GM12865 (cell line): Measurements from ENCODE around the gene SFXN1.

Experiments
- DNase-seq: peaks from one replicate; pipeline ENCODE4 v3.0.0; 2010; ENCODE audit warnings: low read depth
- H3K4me3 ChIP-seq: 2 replicates; pipeline ENCODE4 v1.5.1; 2011; ENCODE audit warnings: mild to moderate bottlenecking, low read depth, low read length, control low read depth
- CTCF ChIP-seq: IDR thresholded peaks from 2 replicates; pipeline ENCODE4 v1.5.1; 2011; ENCODE audit warnings: low read length, control low read depth, low read depth, inconsistent platforms; ENCODE audit not compliant: insufficient read depth; ENCODE audit errors: missing control alignments

The SFXN1 gene

DNA sequence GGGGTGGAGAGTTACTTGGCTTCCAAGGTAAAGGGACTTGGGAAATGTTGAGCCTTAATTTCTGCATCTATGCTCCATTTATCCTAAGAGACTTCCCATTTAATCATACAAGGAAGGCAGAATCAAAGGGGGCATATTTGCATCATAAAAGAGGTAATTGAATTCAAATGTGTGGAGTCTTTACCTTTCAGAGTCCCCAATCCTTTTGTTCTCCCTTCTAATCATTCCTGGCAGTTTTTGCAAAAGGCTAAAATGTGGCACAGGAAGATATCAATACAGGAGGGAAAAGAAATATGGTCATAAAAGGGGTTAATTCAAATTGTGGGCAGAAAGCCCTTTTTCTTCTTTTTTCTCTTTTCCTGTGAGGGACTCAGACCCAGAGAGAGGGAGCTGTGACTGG lies 69.5 kb downstream of the SFXN1 start:
- no peak for DNase-seq
- no peak for TF ChIP-seq CTCF
- H3K4me3 ChIP-seq = no peak overlapping the region

DNA sequence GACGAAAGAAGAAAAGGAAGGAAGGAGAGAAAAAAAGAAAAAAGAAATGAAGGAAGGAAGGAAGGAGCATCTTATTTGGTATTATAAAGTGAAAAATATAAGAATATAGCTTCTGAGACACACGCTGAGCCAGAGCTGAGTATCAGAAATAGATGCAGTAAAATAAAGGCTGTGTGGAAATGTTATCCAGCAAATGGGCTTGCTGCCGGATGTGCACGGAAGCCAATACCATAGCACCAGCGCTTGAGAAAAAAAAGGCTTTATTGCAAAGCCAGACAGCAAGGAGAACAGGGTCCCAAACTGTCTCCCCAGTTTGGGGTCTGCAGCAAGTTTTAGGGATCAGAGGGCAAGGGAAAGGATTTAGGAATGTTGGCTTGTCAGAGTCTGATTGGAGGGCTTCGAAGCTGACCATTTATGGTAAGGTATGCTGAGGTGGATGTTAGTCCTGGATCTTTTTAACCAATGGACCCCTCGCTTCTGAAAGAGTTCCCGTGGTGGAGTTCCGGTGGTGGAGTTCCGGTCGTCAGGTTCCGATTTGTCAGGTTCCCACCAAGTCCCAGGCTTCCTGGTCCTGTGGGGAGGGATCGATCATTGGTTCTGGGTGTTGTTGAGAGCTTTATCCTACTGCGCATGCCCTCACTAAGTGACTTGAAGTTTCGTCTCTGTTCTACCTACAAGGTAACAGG lies 70.4 kb downstream of the SFXN1 start:
- TF ChIP-seq CTCF = no peak
- no peak for DNase-seq
- H3K4me3 ChIP-seq = no peak overlapping the region

GRCh38 chr5:175550055-175550805 lies 71.9 kb downstream of the SFXN1 start:
- no peak overlapping the region for H3K4me3 ChIP-seq
- TF ChIP-seq CTCF = no peak
- DNase-seq = no peak

GRCh38 chr5:175551266-175551665 lies 72.9 kb downstream of the SFXN1 start:
- no peak for TF ChIP-seq CTCF
- H3K4me3 ChIP-seq = no peak overlapping the region
- no peak for DNase-seq

- no peak for TF ChIP-seq CTCF
- DNase-seq = no peak
- H3K4me3 ChIP-seq = no peak overlapping the region
Observed at GRCh38 chr5:175554296-175554695, 75.9 kb downstream of the SFXN1 start.

GRCh38 chr5:175555168-175555785 lies 76.9 kb downstream of the SFXN1 start:
- H3K4me3 ChIP-seq = no peak overlapping the region
- DNase-seq = no peak

More at GRCh38 chr5:175555168-175555785, 76.9 kb downstream of the SFXN1 start:
- TF ChIP-seq CTCF = no peak
